ENCODE measurements around the gene NHERF1.

DNA sequence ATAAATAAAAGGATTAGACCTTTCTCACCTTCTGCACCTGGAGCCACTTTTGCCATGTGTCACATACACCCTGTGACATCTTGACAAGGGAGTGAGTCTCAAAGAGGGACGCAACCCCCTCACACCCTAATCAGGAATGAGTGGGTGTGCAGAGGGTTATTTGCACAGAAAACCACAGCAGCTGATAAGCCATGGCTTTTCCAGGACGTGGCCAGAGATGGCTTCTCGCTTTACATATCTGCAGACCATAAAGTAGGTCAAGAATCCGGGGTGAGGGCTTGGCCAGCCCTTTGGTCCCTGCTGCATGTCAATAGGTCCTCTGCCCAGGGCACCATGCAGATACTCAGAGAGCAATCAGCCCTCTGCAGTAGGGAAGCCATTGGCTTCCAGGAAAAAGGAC lies 33.3 kb upstream of the NHERF1 start:
- no peak for TF ChIP-seq ZNF292 (tag by site-specific recombination; IDR thresholded peaks at IDR 0.05; ENCODE audit: borderline replicate concordance, low read depth)
- TF ChIP-seq, protein P1, sequence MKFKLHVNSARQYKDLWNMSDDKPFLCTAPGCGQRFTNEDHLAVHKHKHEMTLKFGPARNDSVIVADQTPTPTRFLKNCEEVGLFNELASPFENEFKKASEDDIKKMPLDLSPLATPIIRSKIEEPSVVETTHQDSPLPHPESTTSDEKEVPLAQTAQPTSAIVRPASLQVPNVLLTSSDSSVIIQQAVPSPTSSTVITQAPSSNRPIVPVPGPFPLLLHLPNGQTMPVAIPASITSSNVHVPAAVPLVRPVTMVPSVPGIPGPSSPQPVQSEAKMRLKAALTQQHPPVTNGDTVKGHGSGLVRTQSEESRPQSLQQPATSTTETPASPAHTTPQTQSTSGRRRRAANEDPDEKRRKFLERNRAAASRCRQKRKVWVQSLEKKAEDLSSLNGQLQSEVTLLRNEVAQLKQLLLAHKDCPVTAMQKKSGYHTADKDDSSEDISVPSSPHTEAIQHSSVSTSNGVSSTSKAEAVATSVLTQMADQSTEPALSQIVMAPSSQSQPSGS (tag by site-specific recombination; IDR thresholded peaks at IDR 0.05; ENCODE audit: low read depth), result no peak
- TF ChIP-seq, protein P2, sequence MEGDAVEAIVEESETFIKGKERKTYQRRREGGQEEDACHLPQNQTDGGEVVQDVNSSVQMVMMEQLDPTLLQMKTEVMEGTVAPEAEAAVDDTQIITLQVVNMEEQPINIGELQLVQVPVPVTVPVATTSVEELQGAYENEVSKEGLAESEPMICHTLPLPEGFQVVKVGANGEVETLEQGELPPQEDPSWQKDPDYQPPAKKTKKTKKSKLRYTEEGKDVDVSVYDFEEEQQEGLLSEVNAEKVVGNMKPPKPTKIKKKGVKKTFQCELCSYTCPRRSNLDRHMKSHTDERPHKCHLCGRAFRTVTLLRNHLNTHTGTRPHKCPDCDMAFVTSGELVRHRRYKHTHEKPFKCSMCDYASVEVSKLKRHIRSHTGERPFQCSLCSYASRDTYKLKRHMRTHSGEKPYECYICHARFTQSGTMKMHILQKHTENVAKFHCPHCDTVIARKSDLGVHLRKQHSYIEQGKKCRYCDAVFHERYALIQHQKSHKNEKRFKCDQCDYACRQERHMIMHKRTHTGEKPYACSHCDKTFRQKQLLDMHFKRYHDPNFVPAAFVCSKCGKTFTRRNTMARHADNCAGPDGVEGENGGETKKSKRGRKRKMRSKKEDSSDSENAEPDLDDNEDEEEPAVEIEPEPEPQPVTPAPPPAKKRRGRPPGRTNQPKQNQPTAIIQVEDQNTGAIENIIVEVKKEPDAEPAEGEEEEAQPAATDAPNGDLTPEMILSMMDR (tag by site-specific recombination; IDR thresholded peaks at IDR 0.05), result no peak
- TF ChIP-seq KLF7 (tag by site-specific recombination; IDR thresholded peaks at IDR 0.05; ENCODE audit: borderline replicate concordance), result no peak
- TF ChIP-seq ZBTB7A (tag by site-specific recombination; IDR thresholded peaks at IDR 0.05; ENCODE audit: low read depth), result no peak
- TF ChIP-seq, protein P3, sequence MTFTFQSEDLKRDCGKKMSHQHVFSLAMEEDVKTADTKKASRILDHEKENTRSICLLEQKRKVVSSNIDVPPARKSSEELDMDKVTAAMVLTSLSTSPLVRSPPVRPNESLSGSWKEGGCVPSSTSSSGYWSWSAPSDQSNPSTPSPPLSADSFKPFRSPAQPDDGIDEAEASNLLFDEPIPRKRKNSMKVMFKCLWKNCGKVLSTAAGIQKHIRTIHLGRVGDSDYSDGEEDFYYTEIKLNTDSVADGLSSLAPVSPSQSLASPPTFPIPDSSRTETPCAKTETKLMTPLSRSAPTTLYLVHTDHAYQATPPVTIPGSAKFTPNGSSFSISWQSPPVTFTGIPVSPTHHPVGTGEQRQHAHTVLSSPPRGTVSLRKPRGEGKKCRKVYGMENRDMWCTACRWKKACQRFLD (tag by site-specific recombination; IDR thresholded peaks at IDR 0.05), result no peak
- TF ChIP-seq, protein P4, sequence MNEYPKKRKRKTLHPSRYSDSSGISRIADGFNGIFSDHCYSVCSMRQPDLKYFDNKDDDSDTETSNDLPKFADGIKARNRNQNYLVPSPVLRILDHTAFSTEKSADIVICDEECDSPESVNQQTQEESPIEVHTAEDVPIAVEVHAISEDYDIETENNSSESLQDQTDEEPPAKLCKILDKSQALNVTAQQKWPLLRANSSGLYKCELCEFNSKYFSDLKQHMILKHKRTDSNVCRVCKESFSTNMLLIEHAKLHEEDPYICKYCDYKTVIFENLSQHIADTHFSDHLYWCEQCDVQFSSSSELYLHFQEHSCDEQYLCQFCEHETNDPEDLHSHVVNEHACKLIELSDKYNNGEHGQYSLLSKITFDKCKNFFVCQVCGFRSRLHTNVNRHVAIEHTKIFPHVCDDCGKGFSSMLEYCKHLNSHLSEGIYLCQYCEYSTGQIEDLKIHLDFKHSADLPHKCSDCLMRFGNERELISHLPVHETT (tag by site-specific recombination; IDR thresholded peaks at IDR 0.05), result no peak
- TF ChIP-seq ZBTB17 (tag by site-specific recombination; IDR thresholded peaks at IDR 0.05), result no peak
- TF ChIP-seq, protein P5, sequence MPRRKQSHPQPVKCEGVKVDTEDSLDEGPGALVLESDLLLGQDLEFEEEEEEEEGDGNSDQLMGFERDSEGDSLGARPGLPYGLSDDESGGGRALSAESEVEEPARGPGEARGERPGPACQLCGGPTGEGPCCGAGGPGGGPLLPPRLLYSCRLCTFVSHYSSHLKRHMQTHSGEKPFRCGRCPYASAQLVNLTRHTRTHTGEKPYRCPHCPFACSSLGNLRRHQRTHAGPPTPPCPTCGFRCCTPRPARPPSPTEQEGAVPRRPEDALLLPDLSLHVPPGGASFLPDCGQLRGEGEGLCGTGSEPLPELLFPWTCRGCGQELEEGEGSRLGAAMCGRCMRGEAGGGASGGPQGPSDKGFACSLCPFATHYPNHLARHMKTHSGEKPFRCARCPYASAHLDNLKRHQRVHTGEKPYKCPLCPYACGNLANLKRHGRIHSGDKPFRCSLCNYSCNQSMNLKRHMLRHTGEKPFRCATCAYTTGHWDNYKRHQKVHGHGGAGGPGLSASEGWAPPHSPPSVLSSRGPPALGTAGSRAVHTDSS (tag by site-specific recombination; IDR thresholded peaks at IDR 0.05), result no peak
- TF ChIP-seq ZNF558 (tag by site-specific recombination; IDR thresholded peaks at IDR 0.05), result no peak
- TF ChIP-seq YY1 (tag by site-specific recombination; IDR thresholded peaks at IDR 0.05), result no peak
- TF ChIP-seq ZNF223 (tag by site-specific recombination; IDR thresholded peaks at IDR 0.05), result no peak
